Renal cortical epithelial cell (primary cell): Measurements from ENCODE around the gene FEN1. TPM values are rescaled to one million over a fixed set of nuclear protein-coding genes. Genes with fewer than 3 reads are reported as not detected.

Experiments
- DNase-seq: peaks from one replicate; pipeline ENCODE4 v3.0.0-alpha.2; 2011; ENCODE audit warnings: low read depth
- total RNA-seq: library from RNA; depleted of rRNA; stranded (reverse); fragments of >200 nt; gene quantifications from 2 replicates; pipeline ENCODE4 v1.2.3, GENCODE V29; 2014

FEN1 gene
- total RNA-seq, 1 donor from 2014 or later = 12.1 TPM

GRCh38 chr11:61756452-61757212 lies 36.1 kb upstream of the FEN1 start:
- DNase-seq = peak; percentile 81

- no peak for DNase-seq
These were observed 35.4 kb upstream of the FEN1 start for GRCh38 chr11:61757213-61757862.

GRCh38 chr11:61760946-61761345 lies 31.8 kb upstream of the FEN1 start:
- no peak for DNase-seq

- DNase-seq = no peak
These were observed 31.1 kb upstream of the FEN1 start for GRCh38 chr11:61761440-61762222.

- no peak for DNase-seq
These were observed 30.5 kb upstream of the FEN1 start for GRCh38 chr11:61762223-61762615.

- DNase-seq = no peak
These were observed 29.9 kb upstream of the FEN1 start for GRCh38 chr11:61762798-61763197.

- DNase-seq = no peak
These were observed 28.6 kb upstream of the FEN1 start for GRCh38 chr11:61763930-61764605.

GRCh38 chr11:61764606-61765260 lies 28.0 kb upstream of the FEN1 start:
- DNase-seq = no peak

GRCh38 chr11:61765550-61766253 lies 27.0 kb upstream of the FEN1 start:
- no peak for DNase-seq

GRCh38 chr11:61766353-61766841 lies 26.3 kb upstream of the FEN1 start:
- no peak for DNase-seq

GRCh38 chr11:61768376-61769076 lies 24.2 kb upstream of the FEN1 start:
- no peak for DNase-seq

GRCh38 chr11:61769169-61769920 lies 23.4 kb upstream of the FEN1 start:
- no peak for DNase-seq

- no peak for DNase-seq
These were observed 22.6 kb upstream of the FEN1 start for GRCh38 chr11:61769946-61770683.

- DNase-seq = no peak
These were observed 21.4 kb upstream of the FEN1 start for GRCh38 chr11:61771195-61771894.

- peak; percentile 28 for DNase-seq
These were observed 20.7 kb upstream of the FEN1 start for GRCh38 chr11:61771985-61772455.

GRCh38 chr11:61773356-61773755 lies 19.4 kb upstream of the FEN1 start:
- DNase-seq = no peak

- DNase-seq = no peak
These were observed 18.9 kb upstream of the FEN1 start for GRCh38 chr11:61773809-61774208.

GRCh38 chr11:61774411-61774810 lies 18.3 kb upstream of the FEN1 start:
- DNase-seq = no peak
